Large intestine (tissue), 3 donors: Measurements from ENCODE around the gene FGF18. TPM values are rescaled to one million over a fixed set of nuclear protein-coding genes. Genes with fewer than 3 reads are reported as not detected.

Source experiments
- DNase-seq, 2 donors: peaks; one replicate each; pipeline versions ENCODE4 v3.0.0 to v3.0.0-alpha.2; 2013
- H3K27ac ChIP-seq: one replicate; pipeline ENCODE4 v1.5.1; 2013; ENCODE audit warnings: low read length
- H3K27me3 ChIP-seq: 2 replicates; pipeline ENCODE4 v1.6.1; 2013; ENCODE audit warnings: low read length; ENCODE audit not compliant: control insufficient read depth, insufficient read depth
- H3K36me3 ChIP-seq: 2 replicates; pipeline ENCODE4 v1.6.1; 2013; ENCODE audit warnings: low read length; ENCODE audit not compliant: control insufficient read depth, insufficient read depth
- H3K4me1 ChIP-seq: one replicate; pipeline ENCODE4 v1.6.1; 2013; ENCODE audit warnings: low read length; ENCODE audit not compliant: control insufficient read depth, insufficient read depth
- H3K4me3 ChIP-seq: one replicate; pipeline ENCODE4 v1.5.1; 2013; ENCODE audit warnings: low read length
- H3K9me3 ChIP-seq: one replicate; pipeline ENCODE4 v1.6.1; 2013; ENCODE audit warnings: mild to moderate bottlenecking, low read depth, low read length, moderate library complexity; ENCODE audit not compliant: control insufficient read depth
- WGBS: methylation state at CpG from one replicate; pipeline ENCODE4 v1.1.5; 2013; ENCODE audit warnings: low lambda C conversion rate; ENCODE audit not compliant: insufficient coverage; 5-methylcytosine and 5-hydroxymethylcytosine counted together
- polyA plus RNA-seq: library from polyadenylated mRNA; unstranded; fragments of 120-200 nt; gene quantifications from one replicate; pipeline ENCODE4 v1.2.1, GENCODE V29; 2013

The FGF18 gene
- polyA plus RNA-seq, 1 donor: 1.4 TPM

DNA sequence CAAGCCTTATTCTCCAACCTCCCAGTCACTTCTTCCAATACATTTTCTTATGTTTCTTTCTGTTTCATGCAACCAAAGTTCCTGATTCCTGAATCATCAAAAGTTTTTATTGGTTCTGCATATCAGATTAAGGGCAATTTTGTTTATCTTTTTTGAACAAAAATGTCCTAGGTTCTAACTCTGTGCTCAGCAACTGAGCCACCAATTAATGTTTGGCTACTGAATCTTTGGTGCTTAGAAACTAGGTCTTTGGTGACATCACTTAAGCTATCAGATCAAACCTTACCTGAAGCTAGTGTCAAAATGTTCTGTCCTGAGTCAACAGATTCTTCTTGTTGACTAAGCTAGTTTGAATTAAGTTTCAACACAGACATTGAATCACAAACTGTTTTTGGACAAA lies 56.1 kb downstream of the FGF18 start:
- Histone ChIP-seq H3K36me3 (no peaks in the 10 kb centered on the region), H3K4me3 (no peak overlapping the region), H3K27ac (no peak overlapping the region), H3K4me1 (no peaks in the 10 kb centered on the region), H3K9me3 (no peaks in the 10 kb centered on the region), H3K27me3 (peaks cover 8% of the 10 kb centered on the region)
- no peak for DNase-seq

DNA sequence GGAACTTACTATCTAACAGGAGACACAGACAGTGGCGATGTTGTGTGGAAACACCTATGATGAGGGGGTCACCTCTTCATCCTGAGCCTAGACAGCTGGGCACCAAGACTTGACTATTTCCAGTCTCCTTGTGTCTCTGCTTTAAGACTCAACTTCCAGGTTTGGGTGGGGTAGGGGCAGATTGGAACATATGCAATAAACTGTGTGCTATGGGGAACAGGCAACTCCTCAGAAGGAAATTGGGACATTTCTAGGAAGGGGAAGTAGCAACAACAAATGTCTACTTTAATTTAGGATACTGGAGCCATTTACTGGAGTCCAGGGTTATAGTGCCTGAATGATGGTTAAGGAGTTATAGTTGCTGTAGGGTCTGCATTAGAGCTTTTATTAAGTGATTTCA lies 57.3 kb downstream of the FGF18 start:
- no peak overlapping the region for H3K27ac ChIP-seq
- DNase-seq: no peak
- no CpG with 5 or more reads among the region's 1 CpG for WGBS
- H3K9me3 ChIP-seq: no peaks in the 10 kb centered on the region
- H3K4me1 ChIP-seq: no peaks in the 10 kb centered on the region
- peaks cover 8% of the 10 kb centered on the region for H3K27me3 ChIP-seq
- no peaks in the 10 kb centered on the region for H3K36me3 ChIP-seq
- no peak overlapping the region for H3K4me3 ChIP-seq

DNA sequence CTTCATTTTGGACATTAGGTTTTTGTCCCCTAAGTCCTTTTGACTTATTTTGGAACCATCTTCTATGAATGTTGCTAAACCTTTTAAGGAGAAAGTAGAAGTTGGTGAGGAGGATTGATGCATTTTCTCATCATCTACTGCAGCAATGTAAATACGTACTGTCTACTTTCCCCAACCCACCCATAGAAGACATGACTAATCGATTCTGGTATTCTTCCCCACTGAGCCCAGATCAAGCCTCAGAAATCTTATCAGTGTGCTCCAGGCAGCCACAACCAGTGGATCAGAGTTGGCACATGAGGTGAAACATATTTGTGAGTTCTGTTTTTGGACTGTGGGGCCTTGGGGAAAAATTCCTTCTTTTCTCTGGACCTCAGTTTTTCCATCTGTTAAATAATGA lies 57.7 kb downstream of the FGF18 start:
- WGBS: no CpG with 5 or more reads among the region's 2 CpGs
- no peak overlapping the region for H3K27ac ChIP-seq
- DNase-seq: no peak

DNA sequence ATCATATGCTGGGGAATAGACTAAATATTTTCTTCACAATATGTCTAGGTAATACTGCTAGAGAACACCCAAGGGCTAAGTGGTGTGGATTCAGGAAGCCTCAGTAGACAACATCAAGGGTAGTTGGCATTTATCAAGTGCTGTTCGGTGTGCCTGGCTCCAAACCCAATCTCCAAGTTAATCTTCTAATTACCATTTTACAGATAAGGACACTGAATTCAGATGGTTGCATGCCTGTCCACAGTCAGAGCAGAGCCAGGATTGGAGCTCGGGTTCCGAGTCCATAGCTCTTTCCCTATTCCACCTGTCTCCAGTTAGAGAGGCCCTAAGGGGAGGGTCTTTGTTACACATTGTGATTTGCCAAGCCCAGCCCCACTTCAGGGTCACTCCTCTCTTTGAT lies 58.2 kb downstream of the FGF18 start:
- H3K27ac ChIP-seq: no peak overlapping the region
- peaks cover 8% of the 10 kb centered on the region for H3K27me3 ChIP-seq
- no peaks in the 10 kb centered on the region for H3K9me3 ChIP-seq
- H3K4me3 ChIP-seq: no peak overlapping the region
- DNase-seq: no peak
- H3K36me3 ChIP-seq: no peaks in the 10 kb centered on the region
- no peaks in the 10 kb centered on the region for H3K4me1 ChIP-seq
- no CpG with 5 or more reads among the region's 3 CpGs for WGBS

More for the DNA sequence above, 57.7 kb downstream of the FGF18 start:
- Histone ChIP-seq H3K9me3 (no peaks in the 10 kb centered on the region), H3K4me1 (no peaks in the 10 kb centered on the region), H3K4me3 (no peak overlapping the region), H3K36me3 (no peaks in the 10 kb centered on the region), H3K27me3 (peaks cover 8% of the 10 kb centered on the region)

DNA sequence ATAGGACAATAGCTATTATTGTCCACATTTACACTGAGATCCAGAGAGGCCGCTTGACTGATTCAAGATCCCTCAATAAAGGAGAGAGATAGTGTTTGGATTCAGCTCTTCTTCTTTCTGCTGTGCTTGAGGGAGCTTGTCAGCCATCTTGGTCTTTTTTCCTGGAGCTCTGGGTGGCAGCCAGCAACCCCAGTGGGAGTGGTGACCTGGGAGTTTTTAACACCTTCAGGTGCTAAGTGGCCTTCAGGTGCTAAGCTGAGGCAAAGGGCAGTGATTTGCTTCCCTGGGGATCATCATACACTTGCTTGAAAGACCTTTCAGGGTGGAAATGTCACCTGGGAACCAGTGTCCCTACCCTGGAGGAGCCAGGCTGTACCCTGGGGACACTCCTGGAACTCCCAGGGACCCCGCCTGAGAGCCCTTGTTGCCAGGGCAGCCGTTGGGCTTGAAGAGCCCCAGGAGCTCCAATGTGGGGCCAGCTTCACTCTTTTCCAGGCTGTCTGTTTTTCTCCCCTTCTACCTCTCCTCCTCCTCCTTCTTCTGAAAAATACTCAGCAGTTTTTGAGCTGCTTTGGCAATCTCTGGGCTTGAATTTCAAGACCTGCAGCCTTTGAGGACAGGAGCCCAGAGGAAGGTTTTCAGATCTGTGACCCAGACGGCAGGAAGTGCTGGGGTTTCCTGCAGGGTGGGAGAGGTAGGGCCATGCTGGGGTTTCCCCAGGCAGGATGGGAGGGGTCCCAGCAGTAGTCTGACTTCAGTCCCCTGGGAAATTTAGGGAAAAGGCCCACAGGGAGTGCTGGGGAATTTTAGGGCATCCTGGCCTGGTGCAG lies 59.7 kb downstream of the FGF18 start:
- Histone ChIP-seq H3K27ac (no peak overlapping the region), H3K4me3 (no peak overlapping the region), H3K36me3 (no peaks in the 10 kb centered on the region), H3K9me3 (no peaks in the 10 kb centered on the region), H3K27me3 (peaks cover 8% of the 10 kb centered on the region), H3K4me1 (no peaks in the 10 kb centered on the region)
- no peak for DNase-seq
- no CpG with 5 or more reads among the region's 4 CpGs for WGBS

DNA sequence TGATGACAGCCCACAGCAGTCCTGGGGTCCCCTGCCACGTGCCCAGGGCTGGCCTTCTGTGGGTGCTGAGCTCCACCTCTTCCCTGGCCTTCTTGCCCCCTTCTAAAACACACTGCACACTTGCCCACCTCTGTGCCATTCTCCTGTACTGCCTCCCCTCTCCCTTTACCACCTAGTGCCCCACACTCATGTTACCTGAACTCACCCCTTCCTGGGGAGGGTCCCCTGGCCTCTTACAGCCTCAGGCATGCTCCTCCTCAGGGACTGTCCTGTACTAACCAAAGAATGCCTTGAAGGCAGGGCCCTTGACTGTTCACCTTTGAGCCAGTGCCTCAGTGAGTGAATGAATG lies 60.3 kb downstream of the FGF18 start:
- Histone ChIP-seq H3K27ac (no peak overlapping the region), H3K36me3 (no peaks in the 10 kb centered on the region), H3K27me3 (peaks cover 8% of the 10 kb centered on the region), H3K9me3 (no peaks in the 10 kb centered on the region), H3K4me1 (no peaks in the 10 kb centered on the region), H3K4me3 (no peak overlapping the region)
- DNase-seq: no peak
- WGBS: no CpG with 5 or more reads among the region's 1 CpG

DNA sequence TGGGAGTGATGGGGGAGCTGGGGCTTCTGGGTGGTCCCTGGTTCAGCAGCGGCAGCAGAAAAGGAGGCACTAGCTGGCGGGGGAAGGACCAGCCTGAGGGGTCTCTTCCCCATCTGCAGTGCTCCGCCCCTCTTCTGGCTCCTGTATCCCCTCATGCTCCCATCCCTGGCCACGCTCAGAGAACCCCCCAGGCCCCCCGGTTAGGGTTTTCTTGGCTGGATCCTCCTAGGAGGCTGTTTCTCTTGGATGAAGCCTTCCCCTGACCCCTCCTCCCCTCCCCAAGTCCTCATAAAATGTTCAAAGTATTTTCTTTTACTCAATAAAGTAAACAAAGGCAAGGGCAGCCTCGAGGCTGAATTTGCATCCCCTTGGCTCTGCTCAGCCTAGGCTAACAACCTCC lies 60.8 kb downstream of the FGF18 start:
- no CpG with 5 or more reads among the region's 6 CpGs for WGBS
- H3K27me3 ChIP-seq: peaks cover 8% of the 10 kb centered on the region
- no peak for DNase-seq
- no peak overlapping the region for H3K27ac ChIP-seq
- no peak overlapping the region for H3K4me3 ChIP-seq
- H3K4me1 ChIP-seq: no peaks in the 10 kb centered on the region
- H3K9me3 ChIP-seq: no peaks in the 10 kb centered on the region
- H3K36me3 ChIP-seq: no peaks in the 10 kb centered on the region

DNA sequence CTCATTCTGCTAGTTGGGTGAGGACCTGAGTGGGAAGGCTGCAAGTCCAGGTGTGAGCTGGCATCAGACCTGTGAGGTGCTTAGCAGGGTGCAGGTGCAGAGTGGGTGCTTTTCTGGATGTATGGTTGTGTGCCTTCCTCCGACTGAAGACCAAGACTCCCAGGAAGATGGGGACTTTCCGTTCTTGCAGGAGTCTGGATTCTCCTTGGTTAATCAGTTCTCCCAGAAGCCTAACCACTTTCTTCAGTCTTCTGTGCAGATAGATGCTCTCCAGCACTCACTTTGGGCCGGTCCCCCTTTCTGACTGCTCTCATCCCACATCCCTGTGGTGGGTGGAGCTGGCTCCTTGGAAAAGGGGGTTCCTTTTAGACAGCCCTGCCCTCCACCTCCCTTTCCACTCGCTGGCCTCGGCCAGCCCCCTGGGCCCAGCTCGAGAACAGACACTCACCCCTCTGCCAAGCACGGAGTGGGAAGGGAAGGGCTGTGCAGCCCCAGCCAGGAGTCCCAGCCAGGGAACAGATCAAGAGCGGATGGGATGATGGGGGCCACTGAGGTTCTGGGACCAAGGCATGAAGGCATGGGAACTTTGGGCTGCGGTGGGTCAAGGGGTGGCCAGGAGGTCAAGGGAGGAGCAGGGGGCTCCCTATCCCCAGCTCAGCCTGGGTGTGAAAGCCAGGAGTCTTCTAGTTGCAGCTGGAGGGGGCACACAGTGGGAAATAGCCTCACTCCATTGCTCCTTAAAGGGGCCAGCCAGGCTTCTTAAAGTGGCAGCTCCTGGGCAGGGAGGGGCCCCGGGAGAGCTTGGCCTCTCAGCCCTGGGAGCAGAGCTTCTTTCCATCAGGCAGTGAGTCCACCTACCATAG lies 62.4 kb downstream of the FGF18 start:
- Histone ChIP-seq H3K9me3 (no peaks in the 10 kb centered on the region), H3K27ac (no peak overlapping the region), H3K4me1 (no peaks in the 10 kb centered on the region), H3K36me3 (no peaks in the 10 kb centered on the region), H3K4me3 (no peak overlapping the region), H3K27me3 (peaks cover 12% of the 10 kb centered on the region)
- WGBS: 67% methylated on average over 1 of the region's 10 CpGs
- no peak for DNase-seq

DNA sequence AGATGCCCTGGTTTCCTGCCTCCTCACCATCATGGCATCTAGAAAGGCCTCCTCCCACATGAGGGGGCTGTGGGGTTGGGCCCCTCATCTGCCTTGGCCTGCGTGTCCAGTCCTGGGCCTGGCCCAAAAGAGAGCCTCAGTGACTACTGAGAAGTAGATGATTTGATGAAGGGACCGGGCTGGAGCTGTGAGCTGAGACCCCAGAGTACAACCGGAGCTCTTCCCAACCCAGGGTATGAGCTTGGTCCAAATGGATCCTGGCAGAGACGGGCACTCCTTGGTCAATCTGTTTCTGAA lies 62.9 kb downstream of the FGF18 start:
- WGBS: no CpG with 5 or more reads among the region's 4 CpGs
- no peaks in the 10 kb centered on the region for H3K4me1 ChIP-seq
- no peak overlapping the region for H3K4me3 ChIP-seq
- peaks cover 13% of the 10 kb centered on the region for H3K27me3 ChIP-seq
- no peak for DNase-seq
- H3K9me3 ChIP-seq: no peaks in the 10 kb centered on the region
- no peak overlapping the region for H3K27ac ChIP-seq
- H3K36me3 ChIP-seq: no peaks in the 10 kb centered on the region

DNA sequence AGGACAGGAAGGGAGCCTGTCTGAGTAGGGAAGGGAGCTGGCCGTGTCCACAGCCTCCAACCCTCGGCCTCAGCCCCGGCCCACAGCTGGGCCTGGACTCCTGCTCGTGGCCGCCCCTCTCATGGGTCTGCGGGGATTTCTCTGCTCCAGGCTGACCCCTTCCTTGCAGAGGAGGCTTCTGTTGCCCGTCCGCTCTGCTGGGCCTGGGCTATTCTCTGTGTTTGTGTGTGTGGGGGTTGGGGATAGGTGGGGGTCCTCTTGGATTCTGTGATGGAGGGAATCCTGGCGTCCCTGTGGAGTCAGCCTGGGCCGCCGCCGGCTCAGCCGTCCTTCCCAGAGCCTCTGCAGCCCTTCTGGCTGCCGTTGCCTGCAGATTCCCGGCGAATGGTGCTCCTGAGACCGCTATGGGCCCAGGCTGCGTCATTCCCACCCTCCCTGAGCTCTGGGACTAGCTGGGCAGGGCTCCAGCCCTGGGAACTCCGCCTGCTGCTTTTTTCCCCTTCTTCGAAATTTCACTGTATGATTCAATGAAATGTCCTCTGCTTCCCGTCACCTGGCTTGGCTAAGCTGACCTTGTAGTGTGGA lies 64.2 kb downstream of the FGF18 start:
- H3K27ac ChIP-seq: no peak overlapping the region

More for the DNA sequence above, 64.2 kb downstream of the FGF18 start:
- Histone ChIP-seq H3K4me1 (no peaks in the 10 kb centered on the region), H3K36me3 (no peaks in the 10 kb centered on the region), H3K9me3 (no peaks in the 10 kb centered on the region), H3K27me3 (peaks cover 13% of the 10 kb centered on the region), H3K4me3 (no peak overlapping the region)
- peak; percentile 18 to 22 for DNase-seq
- WGBS: no CpG with 5 or more reads among the region's 21 CpGs
